SJCRH30 (cell line): ENCODE measurements around the gene ARHGAP26. TPM values are rescaled to one million over a fixed set of nuclear protein-coding genes. Genes with fewer than 3 reads are reported as not detected.

Experiments
- DNase-seq, 2 experiments: peaks; one replicate each; pipeline ENCODE4 v3.0.0-alpha.2; 2015 to 2020
- H3K27ac ChIP-seq: fragments of 250-450 bp; sonication (Bioruptor Pico); 2 replicates; pipeline ENCODE4 v1.5.1; 2020; ENCODE audit warnings: mild to moderate bottlenecking, moderate library complexity
- H3K27me3 ChIP-seq: fragments of 250-450 bp; sonication (Bioruptor Pico); 2 replicates; pipeline ENCODE4 v1.5.1; 2020; ENCODE audit warnings: mild to moderate bottlenecking, moderate library complexity
- H3K36me3 ChIP-seq: fragments of 250-450 bp; sonication (Bioruptor Pico); 2 replicates; pipeline ENCODE4 v1.5.1; 2020; ENCODE audit warnings: mild to moderate bottlenecking, moderate library complexity
- H3K4me1 ChIP-seq: fragments of 250-450 bp; sonication (Bioruptor Pico); 2 replicates; pipeline ENCODE4 v1.5.1; 2020; ENCODE audit warnings: mild to moderate bottlenecking, moderate library complexity
- H3K4me3 ChIP-seq: fragments of 250-450 bp; sonication (Bioruptor Pico); 2 replicates; pipeline ENCODE4 v1.5.1; 2020; ENCODE audit warnings: mild to moderate bottlenecking, moderate library complexity
- H3K9me3 ChIP-seq: fragments of 250-450 bp; sonication (Bioruptor Pico); replicated peaks from 2 replicates; pipeline ENCODE4 v1.5.1; 2020; ENCODE audit warnings: mild to moderate bottlenecking, moderate library complexity
- total RNA-seq: library from RNA; depleted of rRNA; stranded (reverse); fragments of >200 nt; shearing (Covaris generic); gene quantifications from 2 replicates; pipeline ENCODE4 v1.2.3, GENCODE V29; 2014; rRNA removed

ARHGAP26 gene
- total RNA-seq, 1 experiment from 2014 or later = 16.9 TPM

DNA sequence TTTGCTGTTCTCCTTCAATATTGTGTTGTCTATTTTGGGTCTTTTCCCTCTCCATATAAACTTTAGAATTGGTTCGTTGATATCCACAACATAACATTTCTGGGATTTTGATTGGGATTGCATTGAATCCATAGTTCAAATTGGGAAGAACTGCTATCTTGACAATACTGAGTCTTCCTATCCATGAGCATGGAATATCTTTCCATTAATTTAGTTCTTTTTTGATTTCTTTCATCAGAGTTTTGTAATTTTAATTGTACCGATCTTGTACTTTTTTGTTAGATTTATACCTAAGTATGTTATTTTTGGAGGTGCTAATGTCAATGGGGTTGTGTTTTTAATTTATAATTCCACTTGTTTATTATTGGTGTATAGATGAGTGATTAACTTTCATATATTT, 498.2 kb downstream of the ARHGAP26 start:
- no peaks in the 10 kb centered on the region for H3K36me3 ChIP-seq
- H3K27me3 ChIP-seq = no peaks in the 10 kb centered on the region
- no peak overlapping the region for H3K27ac ChIP-seq
- DNase-seq = no peak
- H3K9me3 ChIP-seq = no peaks in the 10 kb centered on the region; the same call in 1 of the 2 replicates
- H3K4me3 ChIP-seq = no peak overlapping the region
- no peaks in the 10 kb centered on the region for H3K4me1 ChIP-seq

DNA sequence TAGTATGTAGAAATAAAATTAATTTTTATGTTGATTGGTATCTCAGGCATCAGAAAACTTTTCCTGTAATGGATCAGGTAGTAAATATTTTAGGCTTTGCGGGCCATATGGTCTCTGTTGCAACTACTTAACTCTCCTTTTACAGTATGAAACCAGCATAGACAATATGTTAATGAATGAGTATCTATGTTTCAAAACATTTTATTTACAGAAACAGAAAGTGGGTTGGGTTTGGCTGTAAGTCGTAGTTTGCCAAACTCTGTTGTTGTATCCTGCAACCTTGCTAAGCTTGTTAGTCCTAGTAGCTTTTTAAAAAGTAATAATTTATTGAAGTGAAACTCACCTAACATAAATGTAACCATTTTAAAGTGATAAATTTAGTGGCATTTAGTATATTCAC, 501.3 kb downstream of the ARHGAP26 start:
- H3K4me3 ChIP-seq = no peak overlapping the region

DNA sequence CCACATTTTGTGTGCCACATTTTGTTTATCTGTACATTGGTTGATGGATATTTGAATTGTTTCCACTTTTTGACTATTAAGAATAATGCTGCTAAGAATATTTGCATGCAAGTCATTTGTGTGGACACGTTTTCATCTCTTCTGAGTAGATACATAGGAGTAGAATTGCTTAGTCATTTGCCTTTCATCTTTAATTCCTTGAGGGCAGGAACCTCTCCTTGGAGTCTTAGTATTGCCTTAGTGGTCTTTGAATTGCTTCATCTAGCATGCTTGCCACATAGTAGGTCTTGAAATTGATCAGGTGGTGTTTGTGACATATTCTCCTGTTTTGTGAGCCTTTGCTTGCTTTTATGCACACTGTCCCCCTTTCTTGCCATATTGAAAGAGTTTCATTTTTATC, 504.8 kb downstream of the ARHGAP26 start:
- Histone ChIP-seq H3K36me3 (0 out of 2 replicates have a peak, but pooled peaks cover 2% of the 10 kb centered on the region), H3K4me1 (no peaks in the 10 kb centered on the region)
- no peak for DNase-seq

More for the DNA sequence above, 501.3 kb downstream of the ARHGAP26 start:
- Histone ChIP-seq H3K27ac (no peak overlapping the region), H3K4me1 (no peaks in the 10 kb centered on the region), H3K9me3 (no peaks in the 10 kb centered on the region; the same call in 1 of the 2 replicates), H3K36me3 (no peaks in the 10 kb centered on the region), H3K27me3 (no peaks in the 10 kb centered on the region)
- no peak for DNase-seq

DNA sequence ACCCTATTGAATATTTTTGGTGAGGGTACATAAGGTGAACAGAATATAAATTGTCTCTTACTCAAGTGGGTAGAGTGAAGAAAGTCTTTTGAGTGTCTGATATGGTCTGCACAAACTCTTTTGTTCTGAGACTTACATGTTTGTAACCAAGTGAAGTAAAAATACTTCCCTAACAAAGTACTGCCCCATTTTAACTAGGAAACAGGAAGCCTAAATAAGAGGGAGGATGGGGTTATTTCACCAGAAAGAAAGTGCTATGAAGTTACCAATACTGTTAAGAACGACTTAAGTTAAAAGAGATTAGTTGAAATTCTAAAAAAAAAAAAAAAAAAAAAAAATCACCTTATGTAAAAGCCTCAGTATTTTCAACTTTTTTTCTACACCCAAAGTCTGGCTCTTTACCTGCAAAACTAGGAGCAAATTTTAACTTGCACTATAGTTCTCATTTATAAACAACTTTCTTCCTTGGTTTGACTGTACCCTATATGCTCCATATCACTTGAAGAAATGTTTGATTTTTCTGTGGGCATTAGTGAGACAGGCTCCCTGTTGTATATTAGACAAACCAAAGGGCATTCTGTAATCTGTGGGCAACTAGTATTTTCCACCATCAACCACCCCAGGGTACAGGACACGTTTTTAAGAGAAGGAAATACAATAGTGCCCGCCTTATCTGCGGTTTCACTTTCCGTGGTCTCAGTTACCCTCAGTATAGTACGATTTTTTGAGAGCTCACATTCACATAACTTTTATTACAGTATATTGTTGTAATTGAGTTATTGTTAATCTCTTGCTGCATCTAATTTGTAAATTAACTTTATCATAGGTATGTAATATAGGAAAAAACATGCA, 505.6 kb downstream of the ARHGAP26 start:
- no peak overlapping the region for H3K27ac ChIP-seq
- no peaks in the 10 kb centered on the region for H3K9me3 ChIP-seq
- no peak for DNase-seq
- peaks cover 5% of the 10 kb centered on the region; the same call in 1 of the 2 replicates for H3K36me3 ChIP-seq
- H3K4me3 ChIP-seq = no peak overlapping the region
- H3K27me3 ChIP-seq = no peaks in the 10 kb centered on the region
- H3K4me1 ChIP-seq = no peaks in the 10 kb centered on the region

More for the DNA sequence above, 504.8 kb downstream of the ARHGAP26 start:
- H3K9me3 ChIP-seq = no peaks in the 10 kb centered on the region
- H3K27me3 ChIP-seq = no peaks in the 10 kb centered on the region
- no peak overlapping the region for H3K4me3 ChIP-seq
- H3K27ac ChIP-seq = no peak overlapping the region

DNA sequence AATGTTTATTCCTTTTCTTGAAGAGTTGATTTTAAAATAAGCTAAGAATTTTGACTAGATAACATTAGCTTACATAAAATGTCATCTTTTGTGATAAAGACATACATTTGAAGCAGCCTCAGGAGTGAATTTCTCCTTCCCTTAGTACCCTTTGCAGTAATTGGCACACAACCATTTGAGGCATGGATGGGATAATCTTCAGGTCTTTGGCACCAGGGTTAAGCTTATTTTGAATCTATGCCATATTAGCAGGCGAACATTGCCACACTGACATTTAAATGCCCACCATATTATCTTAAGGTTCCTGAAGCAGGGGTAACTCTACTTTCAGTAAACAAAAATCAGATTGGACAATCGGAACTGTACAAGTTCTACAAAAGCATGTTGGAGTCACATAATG, 507.4 kb downstream of the ARHGAP26 start:
- H3K4me1 ChIP-seq = no peaks in the 10 kb centered on the region
- no peak overlapping the region for H3K4me3 ChIP-seq
- H3K27me3 ChIP-seq = no peaks in the 10 kb centered on the region
- no peak for DNase-seq
- H3K9me3 ChIP-seq = no peaks in the 10 kb centered on the region
- H3K36me3 ChIP-seq = peaks cover 18% of the 10 kb centered on the region
- H3K27ac ChIP-seq = no peak overlapping the region

Other genes with a start within 250 kb of the ARHGAP26 start
- gene FGF1, start 84.3 kb upstream of the ARHGAP26 start, total RNA-seq = not detected in 2 replicates